NCI-H2196 treated with DMSO at 0.1 percent for 48 hours (cell line): ENCODE results near the gene NCKAP5.

Source experiments
- DNase-seq: peaks from one replicate; lab custom pipeline; 2025; ENCODE audit not compliant: unreplicated experiment; lab: John Stamatoyannopoulos, UW

The NCKAP5 gene

GRCh38 chr2:133110201-133110600 is 458.1 kb downstream of the NCKAP5 start:
- no peak for DNase-seq

- DNase-seq: no peak
Observed at GRCh38 chr2:133109772-133110171, 458.5 kb downstream of the NCKAP5 start.

- DNase-seq: no peak
Observed at GRCh38 chr2:133107058-133107815, 461.0 kb downstream of the NCKAP5 start.

- no peak for DNase-seq
Observed at GRCh38 chr2:133104871-133105270, 463.4 kb downstream of the NCKAP5 start.

GRCh38 chr2:133098787-133099186 is 469.5 kb downstream of the NCKAP5 start:
- no peak for DNase-seq

- no peak for DNase-seq
Observed at GRCh38 chr2:133097666-133098065, 470.6 kb downstream of the NCKAP5 start.

GRCh38 chr2:133092571-133092970 is 475.7 kb downstream of the NCKAP5 start:
- no peak for DNase-seq

- DNase-seq: no peak
Observed at GRCh38 chr2:133090358-133090757, 477.9 kb downstream of the NCKAP5 start.

GRCh38 chr2:133086176-133086575 is 482.1 kb downstream of the NCKAP5 start:
- no peak for DNase-seq

- DNase-seq: no peak
Observed at GRCh38 chr2:133085646-133086045, 482.6 kb downstream of the NCKAP5 start.

GRCh38 chr2:133082034-133082433 is 486.2 kb downstream of the NCKAP5 start:
- DNase-seq: no peak

- DNase-seq: no peak
Observed at GRCh38 chr2:133080822-133081221, 487.4 kb downstream of the NCKAP5 start.

GRCh38 chr2:133078667-133079411 is 489.4 kb downstream of the NCKAP5 start:
- no peak for DNase-seq

GRCh38 chr2:133077269-133077822 is 490.9 kb downstream of the NCKAP5 start:
- no peak for DNase-seq

GRCh38 chr2:133072837-133073694 is 495.2 kb downstream of the NCKAP5 start:
- no peak for DNase-seq

GRCh38 chr2:133063775-133064174 is 504.5 kb downstream of the NCKAP5 start:
- DNase-seq: no peak

- DNase-seq: no peak
Observed at GRCh38 chr2:133062931-133063665, 505.2 kb downstream of the NCKAP5 start.

GRCh38 chr2:133061874-133062593 is 506.2 kb downstream of the NCKAP5 start:
- DNase-seq: no peak

- no peak for DNase-seq
Observed at GRCh38 chr2:133054297-133054696, 514.0 kb downstream of the NCKAP5 start.

GRCh38 chr2:133053541-133053940 is 514.7 kb downstream of the NCKAP5 start:
- DNase-seq: no peak
